SK-N-MC (cell line): Measurements from ENCODE around the gene CYP2D6.

ENCODE experiments used
- EZH2 ChIP-seq: fragments of 200-600 bp; sonication (generic); IDR thresholded peaks from one replicate; pipeline ENCODE4 v1.6.1; 2017; ENCODE audit warnings: antibody characterized with exemption
- FOXP2 ChIP-seq: optimal IDR thresholded peaks from 2 replicates; pipeline ENCODE3; 2011; ENCODE audit warnings: mild to moderate bottlenecking, moderate library complexity; ENCODE audit not compliant: insufficient read depth; ENCODE audit errors: extremely low read length, control extremely low read depth
- POLR2AphosphoS5 ChIP-seq: IDR thresholded peaks from 2 replicates; pipeline ENCODE4 v1.6.1; 2012; ENCODE audit warnings: mild to moderate bottlenecking, low read depth, low read length, borderline replicate concordance

DNA sequence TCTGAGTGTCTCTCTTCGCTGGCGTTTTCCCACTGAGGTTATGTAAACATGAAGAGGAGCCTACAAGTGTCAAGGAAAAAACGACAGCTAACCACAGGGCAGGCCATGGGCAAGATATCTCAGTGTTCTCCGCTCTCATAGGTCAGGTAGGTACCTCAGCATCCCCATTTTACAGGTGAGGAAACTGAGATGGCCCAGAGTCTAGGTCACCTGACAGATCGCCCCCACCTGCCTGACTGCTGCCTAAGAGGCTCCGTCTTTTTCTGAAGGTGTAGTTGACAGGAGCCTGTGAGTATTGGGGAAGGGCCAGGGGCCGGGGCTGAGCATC, 39.2 kb downstream of the CYP2D6 start:
- TF ChIP-seq EZH2: no peak
- no peak for TF ChIP-seq FOXP2
- no peak for TF ChIP-seq POLR2AphosphoS5
